GM20000 (cell line): ENCODE data around the gene SNX22.

Experiments
- DNase-seq: peaks from one replicate; pipeline ENCODE4 v3.0.0; 2012; ENCODE audit warnings: low spot score
- CTCF ChIP-seq: IDR thresholded peaks from 2 replicates; pipeline ENCODE4 v1.5.1; 2012; ENCODE audit warnings: mild to moderate bottlenecking, control low read depth; ENCODE audit errors: extremely low read depth, missing control alignments

The SNX22 gene

GRCh38 chr15:64180235-64180824 lies 28.8 kb downstream of the SNX22 start:
- TF ChIP-seq CTCF = no peak
- DNase-seq = peak; percentile 69

- DNase-seq = no peak
- TF ChIP-seq CTCF = no peak
Measured at GRCh38 chr15:64182859-64183370, 31.4 kb downstream of the SNX22 start.

GRCh38 chr15:64185146-64185911 lies 33.8 kb downstream of the SNX22 start:
- TF ChIP-seq CTCF = no peak
- DNase-seq = no peak

- TF ChIP-seq CTCF = no peak
- no peak for DNase-seq
Measured at GRCh38 chr15:64187396-64188191, 36.1 kb downstream of the SNX22 start.

- no peak for DNase-seq
- TF ChIP-seq CTCF = no peak
Measured at GRCh38 chr15:64191971-64192830, 40.7 kb downstream of the SNX22 start.

- no peak for DNase-seq
- no peak for TF ChIP-seq CTCF
Measured at GRCh38 chr15:64193971-64194370, 42.4 kb downstream of the SNX22 start.
